Common myeloid progenitor, CD34-positive (primary cell): ENCODE measurements around the gene CPT1C.

Source experiments
- CTCF ChIA-PET: fragments of 350-600 bp; sonication (Branson Sonifier 250); formaldehyde crosslinking; loops from one replicate; lab custom pipeline; 2021; ENCODE audit warnings: antibody characterized with exemption; lab: Charles Lee
- POLR2A ChIA-PET: fragments of 350-600 bp; sonication (Branson Sonifier 250); formaldehyde crosslinking; loops from one replicate; lab custom pipeline; 2021; ENCODE audit warnings: antibody characterized with exemption; lab: Charles Lee
- DNase-seq, 3 donors: peaks; one replicate each; pipeline versions ENCODE4 v3.0.0 to v3.0.0-alpha.2; 2013
- H3K27ac ChIP-seq, 2 experiments: 1 replicate in 1 of 2; 2 replicates in 1 of 2; pipeline ENCODE4 v1.7.0; 2013; ENCODE audit warnings: inconsistent platforms in 2 of 2, low read length in 2 of 2, mild to moderate bottlenecking in 2 of 2, low read depth in 1 of 2, moderate library complexity in 1 of 2; ENCODE audit not compliant: severe bottlenecking in 2 of 2, insufficient read depth in 1 of 2, poor library complexity in 1 of 2
- H3K27me3 ChIP-seq, 5 experiments: replicated peaks in 2 of 5; 1 replicate in 3 of 5; 2 replicates in 2 of 5; pipeline versions ENCODE4 v1.6.1 to v1.7.0; 2013; ENCODE audit warnings: low read length in 4 of 5, mild to moderate bottlenecking in 2 of 5, moderate library complexity in 2 of 5, inconsistent platforms in 1 of 5; ENCODE audit not compliant: insufficient read depth in 5 of 5, control insufficient read depth in 4 of 5
- H3K36me3 ChIP-seq, 4 experiments: 1 replicate in 2 of 4; 2 replicates in 2 of 4; pipeline versions ENCODE4 v1.6.1 to v1.7.0; 2013; ENCODE audit warnings: low read length in 3 of 4, control low read depth in 1 of 4, mild to moderate bottlenecking in 1 of 4; ENCODE audit not compliant: control insufficient read depth in 4 of 4, insufficient read depth in 4 of 4
- H3K4me1 ChIP-seq, 4 experiments: 1 replicate in 3 of 4; 2 replicates in 1 of 4; pipeline versions ENCODE4 v1.6.1 to v1.7.1; 2013; ENCODE audit warnings: low read length in 3 of 4, mild to moderate bottlenecking in 3 of 4, control low read depth in 1 of 4, inconsistent platforms in 1 of 4, moderate library complexity in 1 of 4; ENCODE audit not compliant: control insufficient read depth in 4 of 4, insufficient read depth in 4 of 4; ENCODE audit errors: control extremely low read depth in 1 of 4
- H3K4me3 ChIP-seq, 7 experiments: 1 replicate in 4 of 7; 2 replicates in 3 of 7; pipeline versions ENCODE4 v1.5.1 to v1.7.0; 2013; ENCODE audit warnings: mild to moderate bottlenecking in 7 of 7, low read length in 6 of 7, moderate library complexity in 6 of 7, inconsistent platforms in 2 of 7, low read depth in 2 of 7, control low read depth in 1 of 7; ENCODE audit not compliant: insufficient read depth in 4 of 7, control insufficient read depth in 1 of 7; ENCODE audit errors: extremely low read depth in 1 of 7
- H3K9me3 ChIP-seq, 5 experiments: 1 replicate in 4 of 5; 2 replicates in 1 of 5; pipeline versions ENCODE4 v1.6.1 to v1.7.1; 2013; ENCODE audit warnings: low read length in 4 of 5, mild to moderate bottlenecking in 2 of 5, inconsistent platforms in 1 of 5, low read depth in 1 of 5, moderate library complexity in 1 of 5; ENCODE audit not compliant: control insufficient read depth in 4 of 5, insufficient read depth in 2 of 5; ENCODE audit errors: control extremely low read depth in 1 of 5
- WGBS: methylation state at CpG from one replicate; pipeline ENCODE4 v1.1.5; 2013; ENCODE audit not compliant: insufficient coverage; 5-methylcytosine and 5-hydroxymethylcytosine counted together

CPT1C gene

DNA sequence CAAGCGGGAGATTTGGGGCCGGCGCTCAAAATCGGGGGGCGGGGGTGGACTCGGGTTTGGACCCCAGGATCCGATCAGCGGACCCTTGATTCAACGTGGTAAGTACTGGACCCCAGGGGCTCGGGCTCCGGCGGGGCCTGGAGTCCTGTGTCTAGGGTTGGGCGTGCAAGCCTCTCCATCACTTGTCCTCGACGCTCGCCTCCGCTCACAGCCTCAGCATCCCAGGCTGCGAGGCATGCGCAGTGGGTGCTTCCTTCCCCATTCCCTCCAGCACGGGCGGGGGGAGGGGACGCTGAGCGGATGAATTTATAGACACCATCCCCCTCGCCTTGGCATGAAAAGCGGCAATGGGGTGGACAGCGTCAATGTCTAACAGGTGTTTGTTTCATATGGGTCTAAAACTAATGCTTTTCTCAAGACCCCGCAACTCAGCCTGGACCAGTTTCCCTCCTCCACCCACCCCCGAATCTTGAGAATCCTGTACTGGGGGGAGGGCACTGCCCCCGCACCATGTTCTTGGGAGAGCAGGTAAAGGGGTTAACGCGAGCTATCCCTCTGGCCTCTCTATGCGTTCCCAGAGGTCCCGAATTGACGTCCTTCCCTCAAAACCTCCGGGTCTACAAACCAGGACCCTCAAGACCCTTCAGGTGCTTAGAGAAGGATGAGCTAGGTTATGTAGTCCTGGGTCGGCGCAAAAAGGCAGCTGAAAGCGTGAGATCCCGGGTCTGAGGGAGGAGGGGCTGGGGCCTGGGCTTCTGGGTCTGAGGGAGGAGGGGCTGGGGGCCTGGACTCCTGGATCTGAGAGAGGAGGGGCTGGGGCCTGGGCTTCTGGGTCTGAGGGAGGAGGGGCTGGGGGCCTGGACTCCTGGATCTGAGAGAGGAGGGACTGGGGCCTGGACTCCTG, 579 bp downstream of the CPT1C start:
- DNase-seq = peak; percentile 26 to 52 (median 41)
- ChIA-PET POLR2A (interaction anchor here (1.4 kb wide), 1 partner anchor 15 kb away, joined by 3 read pairs; no protein-coding TSS in a partner anchor), CTCF (interaction anchor here (0.9 to 1.3 kb wide), 2 partner anchors 10 to 21 kb away, joined by 3 read pairs; no protein-coding TSS in a partner anchor)
- 4% methylated on average over 22 of the region's 39 CpGs for WGBS
- Histone ChIP-seq H3K9me3 (no peaks in the 10 kb centered on the region), H3K4me1 (peaks cover 0 to 48% (median 29%) of the 10 kb centered on the region in 4 experiments), H3K4me3 (peak overlapping the region in 3 of 7 experiments; percentile 13 to 59 (median 32)), H3K27me3 (peaks cover 0 to 38% (median 23%) of the 10 kb centered on the region in 5 experiments), H3K36me3 (peaks cover 0 to 29% (median 11%) of the 10 kb centered on the region in 4 experiments), H3K27ac (no peak overlapping the region)

DNA sequence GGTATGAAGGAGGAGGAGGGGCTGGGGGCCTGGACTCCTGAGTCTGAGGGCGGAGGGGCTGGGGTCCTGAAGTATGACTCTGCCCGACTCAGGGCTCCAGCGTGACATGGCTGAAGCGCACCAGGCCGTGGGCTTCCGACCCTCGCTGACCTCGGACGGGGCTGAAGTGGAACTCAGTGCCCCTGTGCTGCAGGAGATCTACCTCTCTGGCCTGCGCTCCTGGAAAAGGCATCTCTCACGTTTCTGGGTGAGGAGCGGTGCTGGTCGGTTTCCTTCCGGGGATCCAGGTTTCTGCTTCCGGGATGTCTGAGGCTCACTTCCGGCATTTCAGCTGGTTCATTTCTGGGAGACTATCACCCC, 1.2 kb downstream of the CPT1C start:
- CTCF ChIA-PET = no interaction called here
- 95% methylated on average over 16 of the region's 16 CpGs for WGBS
- no peak for DNase-seq
- Histone ChIP-seq H3K4me1 (peaks cover 0 to 45% (median 27%) of the 10 kb centered on the region in 4 experiments), H3K36me3 (peaks cover 0 to 25% (median 9%) of the 10 kb centered on the region in 4 experiments), H3K27ac (no peak overlapping the region), H3K27me3 (peaks cover 0 to 38% (median 23%) of the 10 kb centered on the region in 5 experiments), H3K4me3 (no peak overlapping the region), H3K9me3 (no peaks in the 10 kb centered on the region)
- POLR2A ChIA-PET = no interaction called here

DNA sequence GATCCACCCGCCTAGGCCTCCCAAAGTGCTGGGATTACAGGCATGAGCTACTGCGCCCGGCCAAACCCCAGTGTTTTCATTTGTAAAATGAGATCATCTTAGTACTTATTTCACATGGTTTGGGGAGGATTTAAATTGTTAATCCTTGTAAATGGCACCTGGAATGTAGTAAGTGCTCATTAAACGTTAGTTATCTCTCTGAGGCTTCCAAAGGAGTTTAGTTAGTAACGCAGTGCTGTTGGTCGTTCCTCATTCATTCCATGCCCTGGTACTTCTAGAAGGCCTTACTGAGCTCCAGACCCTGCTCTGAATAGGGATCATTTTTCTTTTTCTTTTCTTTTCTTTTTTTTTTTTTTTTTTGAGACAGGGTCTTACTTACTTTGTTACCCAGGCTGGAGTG, 5.2 kb downstream of the CPT1C start:
- no peak overlapping the region for H3K27ac ChIP-seq
- 100% methylated on average over 2 of the region's 6 CpGs for WGBS
- POLR2A ChIA-PET = no interaction called here

DNA sequence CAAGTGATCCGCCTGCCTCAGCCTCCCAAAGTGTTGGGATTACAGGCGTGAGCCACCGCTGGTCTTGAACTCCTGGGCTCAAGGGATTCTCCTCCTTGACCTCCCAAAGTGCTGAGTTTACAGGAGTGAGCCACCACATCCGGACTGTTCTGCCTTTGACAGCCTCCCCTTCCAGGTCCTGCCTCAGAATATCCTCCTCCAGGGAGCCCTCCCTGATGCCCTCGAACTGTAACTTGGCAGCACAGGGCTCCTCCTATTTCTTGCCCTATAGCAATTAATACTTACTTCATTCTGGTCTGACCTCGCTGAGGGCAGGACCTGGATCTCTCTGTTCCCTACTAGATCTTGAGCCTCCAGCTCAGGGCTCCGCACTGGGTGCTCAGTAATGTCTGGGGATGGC, 5.9 kb downstream of the CPT1C start:
- CTCF ChIA-PET = interaction anchor here (1.3 to 1.7 kb wide), 2 partner anchors 16 to 21 kb away, joined by 3 read pairs; no protein-coding TSS in a partner anchor

More for the DNA sequence above, 5.2 kb downstream of the CPT1C start:
- no peak overlapping the region for H3K4me3 ChIP-seq
- no peaks in the 10 kb centered on the region for H3K9me3 ChIP-seq
- peaks cover 0 to 26% (median 15%) of the 10 kb centered on the region in 5 experiments for H3K27me3 ChIP-seq
- CTCF ChIA-PET = interaction anchor here (1.3 to 1.7 kb wide), 2 partner anchors 15 to 21 kb away, joined by 3 read pairs; no protein-coding TSS in a partner anchor
- peaks cover 0 to 6% (median 4%) of the 10 kb centered on the region in 4 experiments for H3K4me1 ChIP-seq
- H3K36me3 ChIP-seq = no peaks in the 10 kb centered on the region
- no peak for DNase-seq

DNA sequence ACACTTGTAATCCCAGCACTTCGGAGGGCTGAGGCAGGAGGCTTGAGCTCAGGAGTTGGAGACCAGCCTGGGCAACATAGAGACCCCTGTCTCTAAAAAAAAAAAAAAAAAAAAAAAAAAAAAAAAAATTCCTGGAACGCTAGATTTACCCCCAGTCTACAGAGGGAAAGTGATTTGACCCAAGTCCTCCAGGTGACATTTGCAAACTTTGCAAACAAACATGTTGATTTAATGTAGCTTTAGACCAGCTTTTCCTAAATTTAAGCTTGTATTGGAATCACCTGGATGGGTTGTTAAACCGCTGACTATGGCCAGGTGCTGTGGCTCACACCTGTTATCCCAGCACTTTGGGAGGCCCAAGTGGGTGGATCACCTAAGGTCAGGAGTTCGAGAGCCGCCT, 8.4 kb downstream of the CPT1C start:
- ChIA-PET CTCF (interaction anchor here (0.8 to 1.2 kb wide), 2 partner anchors 10 to 14 kb away, joined by 3 read pairs; partner anchors contain the start of gene ADM5), POLR2A (interaction anchor here (0.6 kb wide), 1 partner anchor 20 kb away, joined by 4 read pairs; no protein-coding TSS in a partner anchor)
- Histone ChIP-seq H3K36me3 (no peaks in the 10 kb centered on the region), H3K27me3 (peaks cover 0 to 15% (median 4%) of the 10 kb centered on the region in 5 experiments), H3K27ac (no peak overlapping the region), H3K9me3 (no peaks in the 10 kb centered on the region), H3K4me1 (no peaks in the 10 kb centered on the region), H3K4me3 (no peak overlapping the region)
- WGBS = 87% methylated on average over 3 of the region's 5 CpGs
- DNase-seq = no peak

More for the DNA sequence above, 5.9 kb downstream of the CPT1C start:
- Histone ChIP-seq H3K9me3 (no peaks in the 10 kb centered on the region), H3K27me3 (peaks cover 0 to 23% (median 10%) of the 10 kb centered on the region in 5 experiments), H3K4me1 (no peaks in the 10 kb centered on the region), H3K4me3 (no peak overlapping the region), H3K36me3 (no peaks in the 10 kb centered on the region), H3K27ac (no peak overlapping the region)
- POLR2A ChIA-PET = no interaction called here
- DNase-seq = no peak
- 96% methylated on average over 6 of the region's 7 CpGs for WGBS

DNA sequence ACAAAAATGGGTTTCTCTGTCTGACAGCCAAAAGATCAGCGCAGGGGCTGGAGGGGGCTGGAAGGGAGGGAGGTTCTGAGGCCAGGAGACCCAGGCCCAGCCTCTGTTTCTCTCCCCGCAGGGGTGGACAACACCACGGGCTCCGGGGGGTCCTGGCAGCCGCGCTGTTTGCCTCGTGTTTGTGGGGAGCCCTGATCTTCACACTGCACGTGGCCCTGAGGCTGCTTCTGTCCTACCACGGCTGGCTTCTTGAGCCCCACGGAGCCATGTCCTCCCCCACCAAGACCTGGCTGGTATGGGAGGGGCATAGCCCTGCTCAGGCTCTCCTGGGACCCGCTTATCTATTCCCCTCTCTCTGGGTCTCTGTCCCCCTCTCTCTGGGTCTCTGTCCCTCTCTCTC, 9.6 kb downstream of the CPT1C start:
- no peaks in the 10 kb centered on the region for H3K4me1 ChIP-seq
- no peak overlapping the region for H3K4me3 ChIP-seq
- peaks cover 0 to 15% (median 4%) of the 10 kb centered on the region in 5 experiments for H3K27me3 ChIP-seq
- 75% methylated on average over 4 of the region's 11 CpGs for WGBS
- no peaks in the 10 kb centered on the region for H3K9me3 ChIP-seq
- no peaks in the 10 kb centered on the region for H3K36me3 ChIP-seq
- H3K27ac ChIP-seq = no peak overlapping the region
- ChIA-PET POLR2A (no interaction called here), CTCF (interaction anchor here (0.6 to 1.0 kb wide), 3 partner anchors 10 to 161 kb away, joined by 3 to 5 read pairs (median 3); no protein-coding TSS in a partner anchor)
- no peak for DNase-seq
